MM.1S (cell line): ENCODE measurements around the gene EIF1B.

Experiments used
- DNase-seq: peaks from one replicate; pipeline ENCODE4 v3.0.0-alpha.2; 2015
- H2AFZ ChIP-seq: fragments of 300-600 bp; sonication (generic); 2 replicates; pipeline ENCODE4 v1.6.0; 2016; ENCODE audit warnings: antibody characterized with exemption, low read length
- H3F3A ChIP-seq: fragments of 300-600 bp; sonication (generic); 2 replicates; pipeline ENCODE4 v1.6.1; 2016; ENCODE audit warnings: mild to moderate bottlenecking, antibody characterized with exemption, low read length, moderate library complexity, mixed read lengths; ENCODE audit not compliant: insufficient read depth
- H3K27ac ChIP-seq: fragments of 300-600 bp; sonication (generic); 2 replicates; pipeline ENCODE4 v1.5.1; 2016; ENCODE audit warnings: mild to moderate bottlenecking, low read length
- H3K27me3 ChIP-seq: fragments of 300-600 bp; sonication (generic); replicated peaks from 2 replicates; pipeline ENCODE4 v1.6.0; 2016; ENCODE audit warnings: low read length; ENCODE audit not compliant: insufficient read depth
- H3K36me3 ChIP-seq: fragments of 300-600 bp; sonication (generic); replicated peaks from 2 replicates; pipeline ENCODE4 v1.6.1; 2016; ENCODE audit warnings: mild to moderate bottlenecking, low read length, mixed read lengths; ENCODE audit not compliant: insufficient read depth
- H3K4me1 ChIP-seq: fragments of 300-600 bp; sonication (generic); 2 replicates; pipeline ENCODE4 v1.6.1; 2016; ENCODE audit warnings: low read length, mixed read lengths
- H3K4me2 ChIP-seq: fragments of 300-600 bp; sonication (generic); 2 replicates; pipeline ENCODE4 v1.6.0; 2016; ENCODE audit warnings: low read depth, low read length
- H3K4me3 ChIP-seq: fragments of 300-600 bp; sonication (generic); 2 replicates; pipeline ENCODE4 v1.5.1; 2016; ENCODE audit warnings: low read length, mixed read lengths
- H3K79me2 ChIP-seq: fragments of 300-600 bp; sonication (generic); 2 replicates; pipeline ENCODE4 v1.6.1; 2016; ENCODE audit warnings: mixed run types, low read length, mixed read lengths
- H3K9ac ChIP-seq: fragments of 300-600 bp; sonication (generic); 2 replicates; pipeline ENCODE4 v1.6.1; 2016; ENCODE audit warnings: low read length, mixed read lengths
- H3K9me2 ChIP-seq: fragments of 300-600 bp; sonication (generic); replicated peaks from 2 replicates; pipeline ENCODE4 v1.6.1; 2016; ENCODE audit warnings: mild to moderate bottlenecking, low read length, mixed read lengths; ENCODE audit not compliant: insufficient read depth
- H3K9me3 ChIP-seq: fragments of 300-600 bp; sonication (generic); replicated peaks from 2 replicates; pipeline ENCODE4 v1.6.1; 2016; ENCODE audit warnings: mild to moderate bottlenecking, low read length, mixed read lengths; ENCODE audit not compliant: insufficient read depth
- H4K20me1 ChIP-seq: fragments of 300-600 bp; sonication (generic); 2 replicates; pipeline ENCODE4 v1.6.1; 2016; ENCODE audit warnings: mild to moderate bottlenecking, low read length, moderate library complexity, mixed read lengths; ENCODE audit not compliant: insufficient read depth
- EZH2 ChIP-seq: fragments of 300-600 bp; sonication (generic); optimal IDR thresholded peaks from 2 replicates; pipeline ENCODE3; 2017; ENCODE audit warnings: low read depth, mild to moderate bottlenecking, antibody characterized with exemption, low read length, mixed read lengths
- EZH2phosphoT487 ChIP-seq: fragments of 300-600 bp; sonication (generic); IDR thresholded peaks from 2 replicates; pipeline ENCODE4 v1.6.1; 2018; ENCODE audit warnings: antibody characterized with exemption, low read length
- TF ChIP-seq, protein P1 (sequence below): fragments of 300-600 bp; sonication (generic); IDR thresholded peaks from 2 replicates; pipeline ENCODE4 v1.5.1; 2016; ENCODE audit warnings: antibody characterized with exemption, low read length, mixed read lengths

The EIF1B gene

GRCh38 chr3:40309418-40309924 lies at the start of gene EIF1B:
EIF1B (plus strand) TSS chr3:40309707; CDS start chr3:40309942, 235 bp downstream.
- H3K9me3 ChIP-seq: no peaks in the 10 kb centered on the region
- DNase-seq: peak; percentile 97
- peak within 1 kb of the TSS; percentile 95 for H3K4me3 ChIP-seq
- no peaks in the 10 kb centered on the region for H3K36me3 ChIP-seq
- H3K79me2 ChIP-seq: peaks cover 11% of the 10 kb centered on the region
- TF ChIP-seq, protein P1, sequence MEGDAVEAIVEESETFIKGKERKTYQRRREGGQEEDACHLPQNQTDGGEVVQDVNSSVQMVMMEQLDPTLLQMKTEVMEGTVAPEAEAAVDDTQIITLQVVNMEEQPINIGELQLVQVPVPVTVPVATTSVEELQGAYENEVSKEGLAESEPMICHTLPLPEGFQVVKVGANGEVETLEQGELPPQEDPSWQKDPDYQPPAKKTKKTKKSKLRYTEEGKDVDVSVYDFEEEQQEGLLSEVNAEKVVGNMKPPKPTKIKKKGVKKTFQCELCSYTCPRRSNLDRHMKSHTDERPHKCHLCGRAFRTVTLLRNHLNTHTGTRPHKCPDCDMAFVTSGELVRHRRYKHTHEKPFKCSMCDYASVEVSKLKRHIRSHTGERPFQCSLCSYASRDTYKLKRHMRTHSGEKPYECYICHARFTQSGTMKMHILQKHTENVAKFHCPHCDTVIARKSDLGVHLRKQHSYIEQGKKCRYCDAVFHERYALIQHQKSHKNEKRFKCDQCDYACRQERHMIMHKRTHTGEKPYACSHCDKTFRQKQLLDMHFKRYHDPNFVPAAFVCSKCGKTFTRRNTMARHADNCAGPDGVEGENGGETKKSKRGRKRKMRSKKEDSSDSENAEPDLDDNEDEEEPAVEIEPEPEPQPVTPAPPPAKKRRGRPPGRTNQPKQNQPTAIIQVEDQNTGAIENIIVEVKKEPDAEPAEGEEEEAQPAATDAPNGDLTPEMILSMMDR: peak; percentile 89
- TF ChIP-seq EZH2phosphoT487: no peak
- no peaks in the 10 kb centered on the region for H3K27me3 ChIP-seq
- H4K20me1 ChIP-seq: no peaks in the 10 kb centered on the region
- H3F3A ChIP-seq: no peaks in the 10 kb centered on the region
- H3K4me1 ChIP-seq: no peaks in the 10 kb centered on the region
- peak within 1 kb of the TSS; percentile 96 for H2AFZ ChIP-seq
- no peaks in the 10 kb centered on the region for H3K9me2 ChIP-seq
- 0 out of 2 replicates have a peak within 1 kb of the TSS, but pooled peaks have one; percentile 25 for H3K27ac ChIP-seq
- H3K9ac ChIP-seq: peak within 1 kb of the TSS; percentile 85
- H3K4me2 ChIP-seq: peak within 1 kb of the TSS; percentile 72

- no peak for DNase-seq
These were observed 47.2 kb upstream of the EIF1B start for GRCh38 chr3:40262331-40262730.

GRCh38 chr3:40264451-40264850 lies 45.1 kb upstream of the EIF1B start:
- Histone ChIP-seq H3K79me2 (no peaks in the 10 kb centered on the region), H3K36me3 (no peaks in the 10 kb centered on the region), H4K20me1 (no peaks in the 10 kb centered on the region), H3K4me2 (no peak overlapping the region), H3K4me3 (no peak overlapping the region), H3K27me3 (no peaks in the 10 kb centered on the region), H3K9ac (no peak overlapping the region), H2AFZ (no peak overlapping the region), H3K27ac (no peak overlapping the region), H3K9me3 (no peaks in the 10 kb centered on the region), H3K9me2 (no peaks in the 10 kb centered on the region), H3K4me1 (no peaks in the 10 kb centered on the region), H3F3A (no peaks in the 10 kb centered on the region)
- DNase-seq: no peak
- TF ChIP-seq EZH2phosphoT487 (no peak), EZH2 (no peak)
- TF ChIP-seq, protein P1: no peak

More at GRCh38 chr3:40262331-40262730, 47.2 kb upstream of the EIF1B start:
- Histone ChIP-seq H3K4me2 (no peak overlapping the region), H3F3A (no peaks in the 10 kb centered on the region), H2AFZ (no peak overlapping the region), H4K20me1 (no peaks in the 10 kb centered on the region), H3K27me3 (no peaks in the 10 kb centered on the region), H3K9ac (no peak overlapping the region), H3K4me3 (no peak overlapping the region), H3K9me2 (no peaks in the 10 kb centered on the region), H3K79me2 (no peaks in the 10 kb centered on the region), H3K9me3 (no peaks in the 10 kb centered on the region), H3K36me3 (no peaks in the 10 kb centered on the region), H3K4me1 (no peaks in the 10 kb centered on the region), H3K27ac (no peak overlapping the region)
- TF ChIP-seq, protein P1: no peak
- TF ChIP-seq EZH2phosphoT487 (no peak), EZH2 (no peak)
